Left ventricle myocardium inferior (tissue), 1 donor: ENCODE measurements around the gene AHNAK. TPM values are rescaled to one million over a fixed set of nuclear protein-coding genes. Genes with fewer than 3 reads are reported as not detected.
A peak's percentile ranks its signal among the peaks of the same experiment; 100 is the strongest.
"Not testable (repeated sequence)": the region's sequence is repeated elsewhere in the genome, so short reads cannot be mapped to it uniquely, and the experiment has no call there.

Source experiments
- DNase-seq: peaks from one replicate; pipeline ENCODE4 v3.0.0-alpha.2; 2020
- H3K27ac ChIP-seq: fragments of 200-600 bp; replicated peaks from 2 replicates; pipeline ENCODE4 v1.8.0; 2021
- H3K27me3 ChIP-seq: fragments of 200-600 bp; 2 replicates; pipeline ENCODE4 v1.8.0; 2021; ENCODE audit warnings: low read depth
- H3K36me3 ChIP-seq: fragments of 200-600 bp; 2 replicates; pipeline ENCODE4 v1.8.0; 2021
- H3K4me1 ChIP-seq: fragments of 200-600 bp; 2 replicates; pipeline ENCODE4 v1.8.0; 2021
- H3K4me3 ChIP-seq: fragments of 200-600 bp; 2 replicates; pipeline ENCODE4 v1.8.0; 2021; ENCODE audit warnings: mild to moderate bottlenecking, moderate library complexity
- H3K9me3 ChIP-seq: fragments of 200-600 bp; replicated peaks from 2 replicates; pipeline ENCODE4 v1.8.0; 2021
- CTCF ChIP-seq: fragments of 200-600 bp; IDR thresholded peaks from 2 replicates; pipeline ENCODE4 v1.8.0; 2021; ENCODE audit warnings: antibody characterized with exemption, mild to moderate bottlenecking, borderline replicate concordance
- intact Hi-C: fragments of 100-400 bp; cut with micrococcal nuclease; formaldehyde crosslinking; loops from one replicate; pipeline ENCODE4 v1.11.0; 2022
- total RNA-seq: library from RNA; stranded (reverse); fragmentation: NEBNext Ultra II Directional; extraction: Animal tissue kit (Norgen Biotek cat#: 25700); gene quantifications from one replicate; pipeline ENCODE4 v1.2.1, GENCODE V29; 2021
- donor health status: DM: no; HTN: yes; CAD: no; lungs with severe emphysema.

The AHNAK gene
- total RNA-seq, 1 donor from 2014 or later = 290 TPM

DNA sequence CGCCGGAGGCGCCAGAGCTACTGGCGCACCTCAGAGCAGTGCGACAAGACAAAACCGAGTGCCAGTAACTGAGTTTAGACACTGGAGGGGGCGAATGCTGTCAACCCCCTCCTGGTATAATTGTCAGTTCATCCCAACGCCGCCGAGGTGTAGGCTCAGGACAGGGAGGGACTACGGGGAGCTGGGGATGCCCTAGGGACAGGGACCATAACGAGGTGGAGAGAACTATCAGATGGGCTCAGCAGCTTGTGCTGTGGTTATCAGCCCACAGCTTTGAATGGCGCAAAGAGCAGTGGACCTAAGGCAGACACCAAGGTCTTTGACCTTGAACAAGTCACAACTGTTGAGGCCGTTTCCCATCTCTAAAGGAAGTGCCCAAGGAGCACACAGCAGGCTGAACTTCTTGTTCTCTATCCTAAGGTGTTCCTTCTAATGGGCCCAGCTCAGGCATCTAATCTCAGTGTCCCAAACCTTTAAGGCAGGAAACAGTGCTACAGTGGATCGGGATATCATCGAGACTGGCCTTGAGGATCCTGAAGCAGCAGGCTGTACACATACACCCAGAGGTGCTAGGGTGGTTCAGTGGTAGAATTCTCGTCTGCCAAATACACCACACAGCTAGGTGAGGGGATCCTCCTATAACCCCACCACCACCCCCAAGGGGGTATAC is 45.7 kb upstream of the AHNAK start:
- TF ChIP-seq CTCF = no peak
- Histone ChIP-seq H3K27ac (peak overlapping the region; percentile 96), H3K36me3 (peaks cover 59% of the 10 kb centered on the region), H3K4me1 (peaks cover 45% of the 10 kb centered on the region), H3K4me3 (peak overlapping the region; percentile 72), H3K9me3 (no peaks in the 10 kb centered on the region), H3K27me3 (no peaks in the 10 kb centered on the region)
- no peak for DNase-seq
- intact Hi-C loops = no loop called here

DNA sequence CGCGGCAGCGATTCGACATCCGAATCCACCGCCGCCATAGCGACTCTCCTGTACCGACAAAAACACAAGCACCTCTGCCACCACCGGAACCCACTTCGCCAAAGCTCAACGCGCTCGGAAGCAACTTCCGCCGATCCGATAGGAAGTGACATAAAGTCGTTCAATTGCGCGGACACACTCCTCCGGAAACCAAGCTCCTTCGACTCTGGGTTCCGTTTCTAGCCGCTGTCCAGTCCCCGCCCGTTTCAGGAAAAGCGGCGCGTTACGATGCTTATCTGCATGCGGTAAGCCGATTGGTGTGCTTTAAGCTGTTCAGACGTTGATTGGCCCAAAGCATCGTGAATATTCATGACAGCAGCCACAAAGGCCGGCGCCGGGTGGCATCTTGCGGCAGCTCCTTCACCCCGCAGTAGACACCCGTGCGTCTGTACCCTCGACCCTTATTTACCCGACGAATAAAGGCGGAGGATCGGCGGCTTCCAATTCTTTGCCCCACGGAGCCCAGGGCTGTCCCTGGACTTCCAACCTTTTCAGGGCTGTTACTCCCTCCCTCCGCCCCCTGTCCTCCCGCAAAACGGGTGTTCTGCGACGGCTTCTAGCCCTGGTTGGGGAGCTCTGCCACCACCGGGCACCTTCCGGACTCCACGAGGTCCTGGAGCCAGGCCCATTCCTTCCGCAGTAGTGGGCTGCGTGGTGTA is 45.0 kb upstream of the AHNAK start, which contains the start of gene TUT1:
TUT1 (minus strand) TSS at position 76 of the 698 bp plus-strand sequence; CDS start at position 38, 38 bp downstream.
- Histone ChIP-seq H3K4me1 (peaks cover 45% of the 10 kb centered on the region), H3K4me3 (peak within 1 kb of the TSS; percentile 72), H3K27ac (peak within 1 kb of the TSS; percentile 96), H3K36me3 (peaks cover 58% of the 10 kb centered on the region), H3K27me3 (no peaks in the 10 kb centered on the region), H3K9me3 (no peaks in the 10 kb centered on the region)
- peak; percentile 93 for DNase-seq
- TF ChIP-seq CTCF = peak; percentile 14
- intact Hi-C loops = no loop called here

DNA sequence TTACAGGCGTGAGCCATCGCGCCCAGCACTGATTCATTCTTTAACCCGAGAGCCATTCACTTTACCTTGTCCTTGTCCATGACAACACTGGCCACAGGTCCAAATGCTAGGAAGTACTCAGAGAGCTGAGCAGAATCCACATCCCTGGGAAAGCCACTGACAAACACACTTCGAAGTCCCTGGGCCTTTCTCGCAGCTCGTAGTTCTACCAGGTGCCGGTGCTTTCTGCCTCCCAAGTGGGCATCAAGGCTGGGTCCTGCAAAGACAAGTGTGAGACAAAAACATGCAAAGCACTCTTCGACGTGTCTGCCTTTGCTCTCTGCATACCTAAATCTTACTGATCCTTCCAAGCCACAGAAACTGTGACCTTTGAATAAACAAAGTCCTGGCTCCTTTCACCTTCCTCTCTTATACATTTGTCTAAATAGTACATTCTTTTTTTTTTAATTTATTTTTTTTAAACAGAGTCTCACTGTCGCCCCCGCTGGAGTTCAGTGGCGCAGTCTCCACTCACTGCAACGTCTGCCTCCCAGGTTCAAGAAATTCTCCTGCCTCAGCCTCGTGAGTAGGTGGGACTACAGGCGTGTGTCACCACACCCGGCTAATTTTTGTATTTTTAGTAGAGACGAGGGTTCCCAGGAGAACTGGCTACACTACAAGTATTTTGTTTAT is 42.5 kb upstream of the AHNAK start:
- H3K9me3 ChIP-seq = no peaks in the 10 kb centered on the region
- H3K27me3 ChIP-seq = no peaks in the 10 kb centered on the region
- TF ChIP-seq CTCF = no peak
- H3K27ac ChIP-seq = no peak overlapping the region
- H3K4me1 ChIP-seq = peaks cover 45% of the 10 kb centered on the region
- intact Hi-C loops = no loop called here
- DNase-seq = no peak
- H3K4me3 ChIP-seq = no peak overlapping the region
- peaks cover 55% of the 10 kb centered on the region for H3K36me3 ChIP-seq

DNA sequence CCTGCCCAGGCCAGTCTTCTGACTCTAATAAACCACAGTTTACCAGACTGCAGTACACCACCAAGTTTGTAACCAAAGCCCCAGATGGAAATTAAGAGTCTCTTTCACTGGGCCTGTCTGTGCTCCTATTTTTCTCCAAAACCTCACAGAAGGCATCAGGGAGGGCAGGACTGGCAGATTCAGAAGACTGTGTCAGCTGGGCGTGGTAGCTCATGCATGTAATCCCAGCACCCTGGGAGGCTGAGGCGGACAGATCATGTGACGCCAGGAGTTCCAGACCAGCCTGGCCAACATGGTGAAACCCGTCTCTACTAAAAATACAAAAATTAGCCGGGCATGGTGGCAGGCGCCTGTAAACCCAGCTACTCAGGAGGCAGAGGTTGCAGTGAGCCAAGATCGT is 38.8 kb upstream of the AHNAK start:
- H3K27ac ChIP-seq, H3K27me3 ChIP-seq, H3K4me3 ChIP-seq, H3K9me3 ChIP-seq, intact Hi-C loops, DNase-seq: not testable (repeated sequence)
- Histone ChIP-seq H3K4me1 (peaks cover 22% of the 10 kb centered on the region), H3K36me3 (peaks cover 72% of the 10 kb centered on the region)

DNA sequence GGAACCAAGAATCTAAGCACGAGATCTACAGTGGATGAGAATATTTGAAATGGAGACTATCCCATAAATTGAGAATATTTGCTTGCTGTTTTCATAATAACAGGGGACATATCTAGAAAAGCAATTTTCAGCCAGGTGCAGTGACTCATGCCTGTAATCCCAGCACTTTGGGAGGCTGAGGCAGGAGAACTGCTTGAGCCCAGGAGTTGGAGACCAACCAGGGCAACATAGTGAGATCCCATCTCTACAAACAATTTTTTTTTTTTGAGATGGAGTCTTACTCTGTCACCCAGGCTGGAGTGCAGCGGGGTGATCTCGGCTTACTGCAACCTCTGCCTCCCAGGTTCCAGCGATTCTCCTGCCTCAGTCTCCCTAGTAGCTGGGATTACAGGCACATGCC is 35.1 kb upstream of the AHNAK start:
- Histone ChIP-seq H3K36me3 (peaks cover 78% of the 10 kb centered on the region), H3K4me1 (peaks cover 19% of the 10 kb centered on the region)
- DNase-seq, H3K27me3 ChIP-seq, H3K4me3 ChIP-seq, H3K27ac ChIP-seq, intact Hi-C loops, H3K9me3 ChIP-seq: not testable (repeated sequence)

GRCh38 chr11:62580959-62581715 is 34.5 kb upstream of the AHNAK start:
- peaks cover 78% of the 10 kb centered on the region for H3K36me3 ChIP-seq
- no peaks in the 10 kb centered on the region for H3K9me3 ChIP-seq
- TF ChIP-seq CTCF = no peak
- H3K4me1 ChIP-seq = peaks cover 25% of the 10 kb centered on the region
- no peak for DNase-seq
- no peak overlapping the region for H3K27ac ChIP-seq
- intact Hi-C loops = no loop called here
- H3K4me3 ChIP-seq = no peak overlapping the region
- H3K27me3 ChIP-seq = no peaks in the 10 kb centered on the region
